ENCODE measurements around the gene LRRC8D.

LRRC8D gene

GRCh38 chr1:89854140-89854539, 33.3 kb downstream of the LRRC8D start:
- no peak overlapping the region for H3K4me3 ChIP-seq (ENCODE audit: low read depth, low read length)
- DNase-seq (ENCODE audit: low read depth), result no peak
- TF ChIP-seq, protein P1, sequence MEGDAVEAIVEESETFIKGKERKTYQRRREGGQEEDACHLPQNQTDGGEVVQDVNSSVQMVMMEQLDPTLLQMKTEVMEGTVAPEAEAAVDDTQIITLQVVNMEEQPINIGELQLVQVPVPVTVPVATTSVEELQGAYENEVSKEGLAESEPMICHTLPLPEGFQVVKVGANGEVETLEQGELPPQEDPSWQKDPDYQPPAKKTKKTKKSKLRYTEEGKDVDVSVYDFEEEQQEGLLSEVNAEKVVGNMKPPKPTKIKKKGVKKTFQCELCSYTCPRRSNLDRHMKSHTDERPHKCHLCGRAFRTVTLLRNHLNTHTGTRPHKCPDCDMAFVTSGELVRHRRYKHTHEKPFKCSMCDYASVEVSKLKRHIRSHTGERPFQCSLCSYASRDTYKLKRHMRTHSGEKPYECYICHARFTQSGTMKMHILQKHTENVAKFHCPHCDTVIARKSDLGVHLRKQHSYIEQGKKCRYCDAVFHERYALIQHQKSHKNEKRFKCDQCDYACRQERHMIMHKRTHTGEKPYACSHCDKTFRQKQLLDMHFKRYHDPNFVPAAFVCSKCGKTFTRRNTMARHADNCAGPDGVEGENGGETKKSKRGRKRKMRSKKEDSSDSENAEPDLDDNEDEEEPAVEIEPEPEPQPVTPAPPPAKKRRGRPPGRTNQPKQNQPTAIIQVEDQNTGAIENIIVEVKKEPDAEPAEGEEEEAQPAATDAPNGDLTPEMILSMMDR (IDR thresholded peaks at IDR 0.05; ENCODE audit: low read depth, low read length, missing control alignments), result no peak

GRCh38 chr1:89855413-89856123, 34.7 kb downstream of the LRRC8D start:
- H3K4me3 ChIP-seq (ENCODE audit: low read depth, low read length), result no peak overlapping the region
- peak; percentile 24 for DNase-seq (ENCODE audit: low read depth)
- TF ChIP-seq, protein P1 (IDR thresholded peaks at IDR 0.05; ENCODE audit: low read depth, low read length, missing control alignments), result no peak

DNA sequence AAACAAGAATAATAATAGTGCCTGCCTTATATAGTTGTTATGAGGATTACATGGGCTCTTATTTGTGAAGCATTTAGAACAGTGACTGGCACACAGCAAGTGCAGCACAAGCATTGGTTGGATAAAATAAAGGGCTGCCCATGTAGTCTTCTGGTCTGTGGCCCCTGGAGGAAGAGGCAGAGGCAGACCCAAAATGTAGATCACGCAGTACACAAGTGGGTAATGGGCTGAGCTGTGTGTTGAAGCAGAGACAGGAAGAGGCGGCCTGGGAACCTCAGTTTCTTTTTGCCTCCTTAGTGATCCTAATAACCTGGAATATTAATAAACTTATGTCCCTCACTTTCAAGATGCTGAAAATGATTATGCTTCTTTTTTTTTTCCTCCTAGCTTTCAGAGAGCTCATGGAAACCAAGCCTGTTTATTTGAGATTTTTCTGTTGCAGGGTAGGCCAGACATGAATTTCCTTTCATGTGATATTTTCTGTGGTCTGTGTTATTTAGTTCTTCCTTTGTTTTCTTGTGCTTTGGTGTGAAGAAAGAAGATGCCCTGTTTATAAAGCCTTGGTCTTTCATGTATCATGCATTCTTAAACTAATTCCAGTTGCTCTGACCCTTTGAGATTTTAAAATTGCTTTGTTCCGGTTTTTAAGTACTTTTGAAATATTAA, 42.5 kb downstream of the LRRC8D start:
- TF ChIP-seq, protein P1 (IDR thresholded peaks at IDR 0.05; ENCODE audit: low read depth, low read length, missing control alignments), result no peak
- no peak overlapping the region for H3K4me3 ChIP-seq (ENCODE audit: low read depth, low read length)
- no peak for DNase-seq (ENCODE audit: low read depth)

- H3K4me3 ChIP-seq (ENCODE audit: low read depth, low read length), result no peak overlapping the region
- no peak for DNase-seq (ENCODE audit: low read depth)
- TF ChIP-seq, protein P1 (IDR thresholded peaks at IDR 0.05; ENCODE audit: low read depth, low read length, missing control alignments), result no peak
Measured at GRCh38 chr1:89865498-89866382, 44.9 kb downstream of the LRRC8D start.

DNA sequence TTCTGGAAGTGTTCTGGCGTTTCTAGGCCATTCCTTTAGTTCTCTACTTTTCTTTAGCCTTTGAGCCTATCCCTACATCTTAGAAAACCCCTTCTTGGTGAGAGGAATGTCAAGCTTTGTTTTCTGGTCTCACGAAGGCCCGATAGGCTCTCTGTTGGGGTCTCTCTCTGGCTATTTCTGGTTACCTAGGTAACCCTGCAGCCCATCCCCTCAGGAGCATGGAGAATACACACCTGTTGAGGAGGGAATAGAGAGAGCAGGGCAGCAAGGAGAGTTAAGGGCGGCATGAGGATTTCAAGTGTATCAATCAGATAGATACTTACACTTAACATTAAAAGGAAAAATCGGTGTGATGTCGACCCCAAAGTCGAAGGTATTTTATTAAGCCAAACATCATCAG, 45.7 kb downstream of the LRRC8D start:
- no peak overlapping the region for H3K4me3 ChIP-seq (ENCODE audit: low read depth, low read length)
- no peak for DNase-seq (ENCODE audit: low read depth)
- TF ChIP-seq, protein P1 (IDR thresholded peaks at IDR 0.05; ENCODE audit: low read depth, low read length, missing control alignments), result no peak

- TF ChIP-seq, protein P1 (IDR thresholded peaks at IDR 0.05; ENCODE audit: low read depth, low read length, missing control alignments), result no peak
- H3K4me3 ChIP-seq (ENCODE audit: low read depth, low read length), result no peak overlapping the region
- no peak for DNase-seq (ENCODE audit: low read depth)
Measured at GRCh38 chr1:89870998-89871397, 50.2 kb downstream of the LRRC8D start.
